ENCODE measurements around the gene GPC5. TPM values are rescaled to one million over a fixed set of nuclear protein-coding genes. Genes with fewer than 3 reads are reported as not detected.
"Not testable (repeated sequence)": the region's sequence is repeated elsewhere in the genome, so short reads cannot be mapped to it uniquely, and the experiment has no call there.

Gene GPC5
- total and polyA plus RNA-seq, 2 donors, result 0.25 to 0.28 TPM

DNA sequence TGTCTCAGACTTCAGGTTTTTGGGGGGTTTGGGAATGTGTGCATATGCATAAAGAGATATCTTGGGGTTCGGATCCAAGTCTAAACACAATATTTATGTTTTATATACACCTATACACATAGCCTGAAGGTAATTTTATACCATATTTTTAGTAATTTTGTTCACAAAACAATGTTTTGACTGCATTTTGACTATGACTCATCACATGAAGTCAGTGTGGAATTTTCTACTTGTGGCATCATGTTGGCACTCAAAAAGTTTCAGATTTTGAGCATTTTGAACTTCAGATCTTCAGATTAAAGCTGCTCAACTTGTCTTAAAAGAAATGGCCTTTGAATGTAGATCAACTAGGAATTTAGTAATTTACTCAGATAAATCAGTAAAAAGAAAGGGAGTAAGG lies 1115.3 kb downstream of the GPC5 start:
- 42% methylated on average over 1 of the region's 1 CpG for WGBS
- no peak overlapping the region for H3K27ac ChIP-seq (ENCODE audit: low read depth in 1 of 2, low read length in 1 of 2)
- H3K36me3 ChIP-seq (ENCODE audit: control insufficient read depth in 2 of 2, insufficient read depth in 2 of 2, low read length in 1 of 2), result no peaks in the 10 kb centered on the region
- DNase-seq (ENCODE audit: low read depth in 6 of 9, low spot score in 9 of 9), result no peak
- no peaks in the 10 kb centered on the region for H3K27me3 ChIP-seq (ENCODE audit: control insufficient read depth in 2 of 2, insufficient read depth in 1 of 2, low read length in 1 of 2)
- no peak overlapping the region for H3K4me3 ChIP-seq (ENCODE audit: low read length in 2 of 2)
- H3K9me3 ChIP-seq (ENCODE audit: control insufficient read depth in 2 of 2, insufficient read depth in 1 of 2, low read length in 1 of 2), result peaks cover 0 to 10% of the 10 kb centered on the region in 2 donors
- H3K4me1 ChIP-seq (ENCODE audit: control insufficient read depth in 2 of 2, insufficient read depth in 2 of 2, low read length in 2 of 2), result no peaks in the 10 kb centered on the region

DNA sequence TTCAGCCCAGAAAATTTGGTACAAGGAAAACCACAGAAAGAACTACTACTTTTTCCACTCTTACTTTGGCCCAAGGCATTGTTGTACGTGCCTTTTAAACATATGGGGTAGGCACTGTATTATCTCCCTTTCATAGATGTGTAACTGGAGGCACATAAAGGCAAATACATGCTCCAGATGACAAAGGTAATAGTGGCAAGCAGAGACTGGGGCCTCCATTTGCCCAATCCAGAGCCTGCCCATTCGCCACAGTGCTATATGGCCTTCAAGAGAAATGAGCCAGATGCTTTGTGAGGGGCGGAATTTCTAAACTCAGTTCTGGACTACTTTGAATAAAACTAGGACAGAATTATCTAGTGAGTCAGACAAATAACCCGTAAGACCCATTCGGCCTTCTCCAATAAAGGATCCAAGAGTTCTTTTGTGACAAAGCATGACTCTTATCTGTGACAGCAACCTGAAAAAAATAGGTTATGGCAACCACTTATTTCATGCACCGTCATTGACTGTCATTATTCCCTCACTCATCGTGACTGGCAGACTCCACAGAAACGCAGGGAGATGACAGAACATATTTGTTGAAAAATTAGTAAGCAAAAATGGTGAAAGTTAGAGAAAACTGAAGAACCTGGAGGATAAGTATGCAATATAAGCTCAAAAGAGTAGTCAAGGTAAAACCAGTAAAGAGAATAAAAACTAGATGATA lies 1116.2 kb downstream of the GPC5 start:
- WGBS, result 93% methylated on average over 8 of the region's 8 CpGs
- H3K27ac ChIP-seq (ENCODE audit: low read depth in 1 of 2, low read length in 1 of 2), result no peak overlapping the region

DNA sequence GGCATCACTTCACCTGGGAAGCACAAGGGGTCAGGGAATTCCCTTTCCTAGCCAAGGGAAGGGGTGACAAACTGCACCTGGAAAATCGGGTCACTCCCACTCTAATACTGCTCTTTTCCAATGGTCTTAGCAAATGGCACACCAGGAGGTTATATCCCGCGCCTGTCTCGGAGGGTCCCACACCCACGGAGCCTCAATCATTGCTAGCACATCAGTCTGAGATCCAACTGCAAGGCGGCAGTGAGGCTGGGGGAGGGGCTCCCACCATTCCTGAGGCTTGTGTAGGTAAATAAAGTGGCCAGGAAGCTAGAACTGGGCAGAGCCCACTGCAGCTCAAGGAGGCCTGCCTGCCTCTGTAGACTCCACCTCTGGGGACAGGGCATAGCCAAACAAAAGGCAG lies 1118.5 kb downstream of the GPC5 start:
- H3K9me3 ChIP-seq (ENCODE audit: control insufficient read depth in 2 of 2, insufficient read depth in 1 of 2, low read length in 1 of 2), result peaks cover 0 to 10% of the 10 kb centered on the region in 2 donors
- not testable (repeated sequence) for H3K4me1 ChIP-seq (ENCODE audit: control insufficient read depth in 2 of 2, insufficient read depth in 2 of 2, low read length in 2 of 2); H3K27me3 ChIP-seq (ENCODE audit: control insufficient read depth in 2 of 2, insufficient read depth in 1 of 2, low read length in 1 of 2); H3K36me3 ChIP-seq (ENCODE audit: control insufficient read depth in 2 of 2, insufficient read depth in 2 of 2, low read length in 1 of 2); H3K27ac ChIP-seq (ENCODE audit: low read depth in 1 of 2, low read length in 1 of 2); H3K4me3 ChIP-seq (ENCODE audit: low read length in 2 of 2); DNase-seq (ENCODE audit: low read depth in 6 of 9, low spot score in 9 of 9)
- WGBS, result 96% methylated on average over 6 of the region's 6 CpGs

More for the DNA sequence above, 1116.2 kb downstream of the GPC5 start:
- no peak for DNase-seq (ENCODE audit: low read depth in 6 of 9, low spot score in 9 of 9)
- Histone ChIP-seq H3K36me3 (ENCODE audit: control insufficient read depth in 2 of 2, insufficient read depth in 2 of 2, low read length in 1 of 2) (no peaks in the 10 kb centered on the region), H3K4me1 (ENCODE audit: control insufficient read depth in 2 of 2, insufficient read depth in 2 of 2, low read length in 2 of 2) (no peaks in the 10 kb centered on the region), H3K27me3 (ENCODE audit: control insufficient read depth in 2 of 2, insufficient read depth in 1 of 2, low read length in 1 of 2) (no peaks in the 10 kb centered on the region), H3K9me3 (ENCODE audit: control insufficient read depth in 2 of 2, insufficient read depth in 1 of 2, low read length in 1 of 2) (peaks cover 0 to 10% of the 10 kb centered on the region in 2 donors), H3K4me3 (ENCODE audit: low read length in 2 of 2) (no peak overlapping the region)

DNA sequence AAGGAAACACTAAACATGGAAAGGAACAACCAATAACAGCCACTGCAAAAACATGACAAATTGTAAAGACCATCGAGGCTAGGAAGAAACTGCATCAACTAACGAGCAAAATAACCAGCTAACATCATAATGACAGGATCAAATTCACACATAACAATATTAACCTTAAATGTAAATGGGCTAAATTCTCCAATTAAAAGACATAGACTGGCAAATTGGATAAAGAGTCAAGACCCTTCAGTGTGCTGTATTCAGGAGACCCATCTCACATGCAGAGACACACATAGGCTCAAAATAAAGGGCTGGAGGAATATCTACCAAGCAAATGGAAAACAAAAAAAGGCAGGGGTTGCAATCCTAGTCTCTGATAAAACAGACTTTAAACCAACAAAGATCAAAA lies 1120.2 kb downstream of the GPC5 start:
- DNase-seq (ENCODE audit: low read depth in 6 of 9, low spot score in 9 of 9); H3K27ac ChIP-seq (ENCODE audit: low read depth in 1 of 2, low read length in 1 of 2); H3K4me1 ChIP-seq (ENCODE audit: control insufficient read depth in 2 of 2, insufficient read depth in 2 of 2, low read length in 2 of 2); H3K27me3 ChIP-seq (ENCODE audit: control insufficient read depth in 2 of 2, insufficient read depth in 1 of 2, low read length in 1 of 2); H3K4me3 ChIP-seq (ENCODE audit: low read length in 2 of 2); H3K36me3 ChIP-seq (ENCODE audit: control insufficient read depth in 2 of 2, insufficient read depth in 2 of 2, low read length in 1 of 2): not testable (repeated sequence)
- WGBS, result 88% methylated on average over 2 of the region's 2 CpGs
- H3K9me3 ChIP-seq (ENCODE audit: control insufficient read depth in 2 of 2, insufficient read depth in 1 of 2, low read length in 1 of 2), result peaks cover 0 to 10% of the 10 kb centered on the region in 2 donors

DNA sequence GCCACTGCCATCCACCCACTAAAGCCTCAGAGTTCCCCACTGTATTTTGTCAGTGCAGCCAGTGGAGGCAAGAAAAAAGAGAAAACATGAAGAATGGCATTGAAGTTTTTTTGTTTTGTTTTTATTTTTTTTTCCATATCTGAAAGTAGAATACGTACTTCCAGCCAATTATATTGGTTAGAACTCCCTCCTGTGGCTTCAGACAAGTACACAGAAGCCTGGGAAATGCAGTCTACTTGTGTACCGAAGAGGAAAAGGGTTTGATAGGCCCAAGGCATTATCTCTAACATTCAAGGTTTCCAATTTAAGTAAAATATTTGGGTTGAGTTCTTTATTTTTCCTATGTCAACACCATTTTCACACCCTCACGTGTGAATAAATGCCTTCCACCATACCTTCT lies 1131.9 kb downstream of the GPC5 start:
- no peaks in the 10 kb centered on the region for H3K27me3 ChIP-seq (ENCODE audit: control insufficient read depth in 2 of 2, insufficient read depth in 1 of 2, low read length in 1 of 2)
- whole genome bisulfite sequencing, result 81% methylated on average over 3 of the region's 3 CpGs
- no peak overlapping the region for H3K4me3 ChIP-seq (ENCODE audit: low read length in 2 of 2)
- DNase-seq (ENCODE audit: low read depth in 6 of 9, low spot score in 9 of 9), result no peak
- no peaks in the 10 kb centered on the region for H3K4me1 ChIP-seq (ENCODE audit: control insufficient read depth in 2 of 2, insufficient read depth in 2 of 2, low read length in 2 of 2)
- no peaks in the 10 kb centered on the region for H3K9me3 ChIP-seq (ENCODE audit: control insufficient read depth in 2 of 2, insufficient read depth in 1 of 2, low read length in 1 of 2)
- H3K36me3 ChIP-seq (ENCODE audit: control insufficient read depth in 2 of 2, insufficient read depth in 2 of 2, low read length in 1 of 2), result no peaks in the 10 kb centered on the region
- H3K27ac ChIP-seq (ENCODE audit: low read depth in 1 of 2, low read length in 1 of 2), result no peak overlapping the region

DNA sequence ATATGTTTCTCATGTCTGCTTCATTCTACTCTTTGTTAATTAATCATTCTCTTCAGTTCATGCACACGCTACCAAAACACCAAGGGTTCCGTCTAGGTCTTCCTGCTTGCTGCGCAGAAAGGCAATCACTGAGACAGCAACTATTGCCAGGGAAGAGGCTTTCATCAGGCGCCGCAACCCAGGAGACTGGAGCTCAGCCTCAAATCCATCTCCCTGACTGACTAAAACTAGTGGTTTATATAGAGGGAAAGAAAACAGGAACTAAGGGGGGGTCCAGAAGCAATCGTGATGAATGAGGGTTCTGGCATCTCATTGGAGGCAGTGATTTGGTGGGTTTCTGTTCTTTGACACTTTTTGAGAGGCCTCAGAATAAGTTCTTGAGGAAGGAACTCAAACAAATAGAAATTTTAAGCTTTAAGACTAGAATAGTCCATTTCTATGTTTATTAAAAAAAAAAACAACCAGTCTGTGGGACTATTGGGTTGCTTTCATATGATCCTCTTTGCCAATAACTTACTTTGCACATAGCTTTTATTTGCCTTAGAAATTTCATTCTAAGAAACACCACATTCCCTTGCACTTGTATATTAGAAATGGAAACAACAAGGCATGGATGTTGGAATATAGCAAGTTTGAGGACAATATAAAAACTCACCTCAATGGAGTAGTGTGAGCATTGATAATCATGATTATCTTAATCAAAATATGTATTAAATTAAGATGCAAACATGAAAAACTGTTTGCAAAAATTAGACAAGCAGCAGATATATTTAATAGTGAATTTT lies 1137.0 kb downstream of the GPC5 start:
- Histone ChIP-seq H3K4me3 (ENCODE audit: low read length in 2 of 2) (no peak overlapping the region), H3K27me3 (ENCODE audit: control insufficient read depth in 2 of 2, insufficient read depth in 1 of 2, low read length in 1 of 2) (no peaks in the 10 kb centered on the region), H3K9me3 (ENCODE audit: control insufficient read depth in 2 of 2, insufficient read depth in 1 of 2, low read length in 1 of 2) (no peaks in the 10 kb centered on the region), H3K27ac (ENCODE audit: low read depth in 1 of 2, low read length in 1 of 2) (no peak overlapping the region), H3K36me3 (ENCODE audit: control insufficient read depth in 2 of 2, insufficient read depth in 2 of 2, low read length in 1 of 2) (no peaks in the 10 kb centered on the region), H3K4me1 (ENCODE audit: control insufficient read depth in 2 of 2, insufficient read depth in 2 of 2, low read length in 2 of 2) (no peaks in the 10 kb centered on the region)
- 84% methylated on average over 6 of the region's 6 CpGs for WGBS
- no peak for DNase-seq (ENCODE audit: low read depth in 6 of 9, low spot score in 9 of 9)

DNA sequence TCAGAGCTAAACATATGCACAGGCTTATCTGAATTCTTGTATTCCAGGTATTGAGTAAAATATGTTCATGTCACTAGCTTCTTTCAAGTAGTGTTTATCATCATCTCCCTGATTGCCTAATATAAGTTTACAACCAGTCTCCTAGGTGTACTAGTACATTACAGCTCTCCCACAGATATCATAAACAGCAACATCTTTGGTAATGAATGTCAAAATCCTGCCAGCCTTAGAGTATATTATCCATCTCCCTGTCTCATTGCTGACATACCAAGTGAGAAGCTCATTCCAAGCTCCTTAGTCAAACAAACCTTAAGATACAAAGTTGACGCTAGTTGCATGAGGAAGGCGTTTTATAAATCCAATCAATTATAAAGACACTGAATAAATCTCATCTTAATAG lies 1139.0 kb downstream of the GPC5 start:
- WGBS, result 91% methylated on average over 2 of the region's 2 CpGs
- DNase-seq (ENCODE audit: low read depth in 6 of 9, low spot score in 9 of 9), result no peak
- H3K36me3 ChIP-seq (ENCODE audit: control insufficient read depth in 2 of 2, insufficient read depth in 2 of 2, low read length in 1 of 2), result no peaks in the 10 kb centered on the region
- H3K27ac ChIP-seq (ENCODE audit: low read depth in 1 of 2, low read length in 1 of 2), result no peak overlapping the region
- no peaks in the 10 kb centered on the region for H3K9me3 ChIP-seq (ENCODE audit: control insufficient read depth in 2 of 2, insufficient read depth in 1 of 2, low read length in 1 of 2)
- no peaks in the 10 kb centered on the region for H3K4me1 ChIP-seq (ENCODE audit: control insufficient read depth in 2 of 2, insufficient read depth in 2 of 2, low read length in 2 of 2)
- H3K4me3 ChIP-seq (ENCODE audit: low read length in 2 of 2), result no peak overlapping the region
- no peaks in the 10 kb centered on the region for H3K27me3 ChIP-seq (ENCODE audit: control insufficient read depth in 2 of 2, insufficient read depth in 1 of 2, low read length in 1 of 2)

DNA sequence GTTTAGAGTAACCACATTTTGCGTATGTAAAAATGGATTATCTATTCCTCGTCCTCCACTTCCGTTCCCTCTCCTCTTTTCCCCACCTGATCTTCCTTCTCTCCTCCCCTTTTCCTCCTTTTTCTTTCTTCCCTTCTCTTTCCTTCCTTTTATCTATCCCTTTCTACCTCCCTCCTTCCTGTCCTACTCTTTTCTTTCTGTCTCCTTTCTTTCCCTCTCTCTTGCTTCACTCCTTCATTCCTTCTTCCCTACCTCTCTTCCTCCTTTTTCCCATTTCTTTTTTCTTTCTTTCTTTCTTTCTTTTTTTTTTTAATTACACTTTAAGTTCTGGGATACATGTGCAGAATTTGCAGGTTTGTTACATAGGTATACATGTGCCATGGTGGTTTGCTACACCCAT lies 1139.7 kb downstream of the GPC5 start:
- 93% methylated on average over 3 of the region's 3 CpGs for WGBS
- no peak overlapping the region for H3K27ac ChIP-seq (ENCODE audit: low read depth in 1 of 2, low read length in 1 of 2)
- no peak overlapping the region for H3K4me3 ChIP-seq (ENCODE audit: low read length in 2 of 2)
- no peak for DNase-seq (ENCODE audit: low read depth in 6 of 9, low spot score in 9 of 9)
- no peaks in the 10 kb centered on the region for H3K4me1 ChIP-seq (ENCODE audit: control insufficient read depth in 2 of 2, insufficient read depth in 2 of 2, low read length in 2 of 2)
- no peaks in the 10 kb centered on the region for H3K27me3 ChIP-seq (ENCODE audit: control insufficient read depth in 2 of 2, insufficient read depth in 1 of 2, low read length in 1 of 2)
- no peaks in the 10 kb centered on the region for H3K9me3 ChIP-seq (ENCODE audit: control insufficient read depth in 2 of 2, insufficient read depth in 1 of 2, low read length in 1 of 2)
- no peaks in the 10 kb centered on the region for H3K36me3 ChIP-seq (ENCODE audit: control insufficient read depth in 2 of 2, insufficient read depth in 2 of 2, low read length in 1 of 2)

DNA sequence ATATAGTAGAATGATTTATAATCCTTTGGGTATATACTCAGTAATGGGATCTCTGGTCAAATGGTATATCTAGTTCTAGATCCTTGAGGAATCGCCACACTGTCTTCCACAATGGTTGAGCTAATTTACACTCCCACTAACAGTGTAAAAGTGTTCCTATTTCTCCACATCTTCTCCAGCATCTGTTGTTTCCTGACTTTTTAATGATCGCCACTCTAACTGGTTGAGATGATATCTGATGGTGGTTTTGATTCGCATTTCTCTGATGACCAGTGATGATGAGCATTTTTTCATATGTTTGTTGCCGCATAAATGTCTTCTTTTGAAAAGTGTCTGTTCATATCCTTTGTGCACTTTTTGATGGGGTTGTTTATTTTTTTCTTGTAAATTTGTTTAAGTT lies 1140.7 kb downstream of the GPC5 start:
- H3K4me1 ChIP-seq (ENCODE audit: control insufficient read depth in 2 of 2, insufficient read depth in 2 of 2, low read length in 2 of 2); H3K27ac ChIP-seq (ENCODE audit: low read depth in 1 of 2, low read length in 1 of 2); H3K9me3 ChIP-seq (ENCODE audit: control insufficient read depth in 2 of 2, insufficient read depth in 1 of 2, low read length in 1 of 2); H3K27me3 ChIP-seq (ENCODE audit: control insufficient read depth in 2 of 2, insufficient read depth in 1 of 2, low read length in 1 of 2); H3K36me3 ChIP-seq (ENCODE audit: control insufficient read depth in 2 of 2, insufficient read depth in 2 of 2, low read length in 1 of 2); H3K4me3 ChIP-seq (ENCODE audit: low read length in 2 of 2); DNase-seq (ENCODE audit: low read depth in 6 of 9, low spot score in 9 of 9): not testable (repeated sequence)
- 97% methylated on average over 4 of the region's 4 CpGs for WGBS

All from thymus (tissue), 11 donors.